Measurements from ENCODE around the gene CUL7. TPM values are rescaled to one million over a fixed set of nuclear protein-coding genes. Genes with fewer than 3 reads are reported as not detected.
A peak's percentile ranks its signal among the peaks of the same experiment; 100 is the strongest.

CUL7 gene
- total RNA-seq, 2 experiments from 2014 or later, result 9.3 to 10.2 TPM

- no peaks in the 10 kb centered on the region for H3K9me3 Mint-ChIP-seq
- H3K4me3 Mint-ChIP-seq, result no peak overlapping the region
- no peaks in the 10 kb centered on the region for H3K4me1 Mint-ChIP-seq
- DNase-seq, result no peak
- H3K27me3 Mint-ChIP-seq, result no peaks in the 10 kb centered on the region
- H3K27ac Mint-ChIP-seq, result no peak overlapping the region
- H3K36me3 Mint-ChIP-seq, result peaks cover 5% of the 10 kb centered on the region
Measured at GRCh38 chr6:43040542-43041257, 13.0 kb downstream of the CUL7 start.

- H3K27me3 Mint-ChIP-seq, result no peaks in the 10 kb centered on the region
- H3K36me3 Mint-ChIP-seq, result peaks cover 5% of the 10 kb centered on the region
- no peak overlapping the region for H3K4me3 Mint-ChIP-seq
- no peaks in the 10 kb centered on the region for H3K9me3 Mint-ChIP-seq
- no peak overlapping the region for H3K27ac Mint-ChIP-seq
- no peak for DNase-seq
- H3K4me1 Mint-ChIP-seq, result no peaks in the 10 kb centered on the region
Measured at GRCh38 chr6:43038727-43039126, 14.9 kb downstream of the CUL7 start.

GRCh38 chr6:43037706-43038105, 15.9 kb downstream of the CUL7 start:
- Mint-ChIP-seq H3K9me3 (no peaks in the 10 kb centered on the region), H3K4me3 (no peak overlapping the region), H3K36me3 (peaks cover 5% of the 10 kb centered on the region), H3K27ac (no peak overlapping the region), H3K4me1 (peaks cover 5% of the 10 kb centered on the region), H3K27me3 (no peaks in the 10 kb centered on the region)
- DNase-seq, result no peak

GRCh38 chr6:43037197-43037596, 16.5 kb downstream of the CUL7 start:
- no peaks in the 10 kb centered on the region for H3K9me3 Mint-ChIP-seq
- peaks cover 5% of the 10 kb centered on the region for H3K4me1 Mint-ChIP-seq
- no peak for DNase-seq
- peak overlapping the region; percentile 44 for H3K27ac Mint-ChIP-seq
- no peaks in the 10 kb centered on the region for H3K27me3 Mint-ChIP-seq
- H3K36me3 Mint-ChIP-seq, result peaks cover 5% of the 10 kb centered on the region
- H3K4me3 Mint-ChIP-seq, result no peak overlapping the region

GRCh38 chr6:43036712-43037111, 16.9 kb downstream of the CUL7 start:
- H3K4me1 Mint-ChIP-seq, result peaks cover 8% of the 10 kb centered on the region
- no peaks in the 10 kb centered on the region for H3K9me3 Mint-ChIP-seq
- H3K36me3 Mint-ChIP-seq, result peaks cover 8% of the 10 kb centered on the region
- DNase-seq, result no peak
- H3K4me3 Mint-ChIP-seq, result no peak overlapping the region
- no peaks in the 10 kb centered on the region for H3K27me3 Mint-ChIP-seq
- no peak overlapping the region for H3K27ac Mint-ChIP-seq

- peak overlapping the region; percentile 62 for H3K27ac Mint-ChIP-seq
- H3K4me3 Mint-ChIP-seq, result no peak overlapping the region
- H3K36me3 Mint-ChIP-seq, result peaks cover 8% of the 10 kb centered on the region
- H3K9me3 Mint-ChIP-seq, result no peaks in the 10 kb centered on the region
- peaks cover 10% of the 10 kb centered on the region for H3K4me1 Mint-ChIP-seq
- DNase-seq, result no peak
- H3K27me3 Mint-ChIP-seq, result no peaks in the 10 kb centered on the region
Measured at GRCh38 chr6:43035495-43036194, 18.0 kb downstream of the CUL7 start.

- DNase-seq, result no peak
- no peak overlapping the region for H3K27ac Mint-ChIP-seq
- H3K4me1 Mint-ChIP-seq, result peaks cover 10% of the 10 kb centered on the region
Measured at GRCh38 chr6:43034190-43034525, 19.5 kb downstream of the CUL7 start.

GRCh38 chr6:43033496-43034189, 20.0 kb downstream of the CUL7 start:
- DNase-seq, result no peak
- Mint-ChIP-seq H3K9me3 (no peaks in the 10 kb centered on the region), H3K27ac (no peak overlapping the region), H3K36me3 (peaks cover 16% of the 10 kb centered on the region), H3K27me3 (no peaks in the 10 kb centered on the region), H3K4me3 (no peak overlapping the region), H3K4me1 (peaks cover 10% of the 10 kb centered on the region)

More at GRCh38 chr6:43034190-43034525, 19.5 kb downstream of the CUL7 start:
- H3K27me3 Mint-ChIP-seq, result no peaks in the 10 kb centered on the region
- H3K4me3 Mint-ChIP-seq, result no peak overlapping the region
- H3K9me3 Mint-ChIP-seq, result no peaks in the 10 kb centered on the region
- H3K36me3 Mint-ChIP-seq, result peaks cover 16% of the 10 kb centered on the region

GRCh38 chr6:43032326-43032725, 21.3 kb downstream of the CUL7 start:
- no peak for DNase-seq
- Mint-ChIP-seq H3K9me3 (no peaks in the 10 kb centered on the region), H3K4me1 (peaks cover 10% of the 10 kb centered on the region), H3K27ac (no peak overlapping the region), H3K4me3 (no peak overlapping the region), H3K36me3 (peaks cover 14% of the 10 kb centered on the region), H3K27me3 (no peaks in the 10 kb centered on the region)

GRCh38 chr6:43029120-43029519, 24.5 kb downstream of the CUL7 start:
- H3K36me3 Mint-ChIP-seq, result peaks cover 24% of the 10 kb centered on the region
- no peaks in the 10 kb centered on the region for H3K27me3 Mint-ChIP-seq
- H3K27ac Mint-ChIP-seq, result no peak overlapping the region
- H3K4me1 Mint-ChIP-seq, result peaks cover 15% of the 10 kb centered on the region
- no peak for DNase-seq
- H3K9me3 Mint-ChIP-seq, result no peaks in the 10 kb centered on the region
- H3K4me3 Mint-ChIP-seq, result no peak overlapping the region

- Mint-ChIP-seq H3K4me1 (peaks cover 8% of the 10 kb centered on the region), H3K4me3 (no peak overlapping the region), H3K27me3 (no peaks in the 10 kb centered on the region), H3K27ac (peak overlapping the region; percentile 38), H3K36me3 (peaks cover 27% of the 10 kb centered on the region), H3K9me3 (no peaks in the 10 kb centered on the region)
- DNase-seq, result no peak
Measured at GRCh38 chr6:43026365-43026764, 27.3 kb downstream of the CUL7 start.

GRCh38 chr6:43024436-43024835, 29.2 kb downstream of the CUL7 start:
- Mint-ChIP-seq H3K4me1 (peaks cover 17% of the 10 kb centered on the region), H3K27me3 (no peaks in the 10 kb centered on the region), H3K4me3 (no peak overlapping the region), H3K27ac (peak overlapping the region; percentile 61), H3K9me3 (no peaks in the 10 kb centered on the region), H3K36me3 (peaks cover 26% of the 10 kb centered on the region)
- DNase-seq, result no peak

- Mint-ChIP-seq H3K4me3 (peak within 1 kb of the TSS; percentile 98), H3K4me1 (peaks cover 17% of the 10 kb centered on the region), H3K27me3 (no peaks in the 10 kb centered on the region), H3K27ac (peak within 1 kb of the TSS; percentile 96), H3K36me3 (peaks cover 28% of the 10 kb centered on the region), H3K9me3 (no peaks in the 10 kb centered on the region)
- peak; percentile 76 for DNase-seq
Measured at GRCh38 chr6:43021270-43022047, 32.2 kb downstream of the CUL7 start, which contains the start of gene RRP36. Gene RRP36, plus strand, starts transcription at chr6:43021623. Its CDS starts 32 bp downstream, at chr6:43021655.

GRCh38 chr6:43020847-43021246, 32.8 kb downstream of the CUL7 start:
- Mint-ChIP-seq H3K27me3 (no peaks in the 10 kb centered on the region), H3K36me3 (peaks cover 26% of the 10 kb centered on the region), H3K4me1 (peaks cover 21% of the 10 kb centered on the region), H3K4me3 (peak overlapping the region; percentile 78), H3K9me3 (no peaks in the 10 kb centered on the region), H3K27ac (peak overlapping the region; percentile 76)
- DNase-seq, result no peak
